GM21423 (cell line): ENCODE measurements around the gene CBFA2T3.

Experiments
- ATAC-seq: cut with Tn5 transposase; IDR thresholded peaks from one replicate; pipeline ENCODE4 v1.9.1; 2021; ENCODE audit warnings: mild to moderate bottlenecking, moderate library complexity; ENCODE audit not compliant: unreplicated experiment

The CBFA2T3 gene

GRCh38 chr16:88940862-88941817, 35.9 kb downstream of the CBFA2T3 start:
- peak; percentile 29 for ATAC-seq

GRCh38 chr16:88939972-88940861, 36.8 kb downstream of the CBFA2T3 start:
- no peak for ATAC-seq

- ATAC-seq = no peak
Measured at GRCh38 chr16:88939245-88939971, 37.6 kb downstream of the CBFA2T3 start.

GRCh38 chr16:88938777-88939244, 38.2 kb downstream of the CBFA2T3 start:
- ATAC-seq = no peak

GRCh38 chr16:88938119-88938776, 38.8 kb downstream of the CBFA2T3 start:
- ATAC-seq = no peak

GRCh38 chr16:88937206-88937621, 39.8 kb downstream of the CBFA2T3 start:
- ATAC-seq = no peak

- ATAC-seq = no peak
Measured at GRCh38 chr16:88936556-88937205, 40.3 kb downstream of the CBFA2T3 start.

- no peak for ATAC-seq
Measured at GRCh38 chr16:88936008-88936555, 40.9 kb downstream of the CBFA2T3 start.

GRCh38 chr16:88934066-88934667, 42.8 kb downstream of the CBFA2T3 start:
- ATAC-seq = no peak

- ATAC-seq = no peak
Measured at GRCh38 chr16:88932929-88933328, 44.1 kb downstream of the CBFA2T3 start.

GRCh38 chr16:88931936-88932335, 45.1 kb downstream of the CBFA2T3 start:
- no peak for ATAC-seq

- no peak for ATAC-seq
Measured at GRCh38 chr16:88931373-88931900, 45.6 kb downstream of the CBFA2T3 start.

GRCh38 chr16:88930716-88931115, 46.3 kb downstream of the CBFA2T3 start:
- no peak for ATAC-seq

- no peak for ATAC-seq
Measured at GRCh38 chr16:88929091-88929445, 47.9 kb downstream of the CBFA2T3 start.

- no peak for ATAC-seq
Measured at GRCh38 chr16:88928405-88929090, 48.5 kb downstream of the CBFA2T3 start.

GRCh38 chr16:88927661-88928060, 49.3 kb downstream of the CBFA2T3 start:
- no peak for ATAC-seq

GRCh38 chr16:88927010-88927409, 50.0 kb downstream of the CBFA2T3 start:
- no peak for ATAC-seq

- ATAC-seq = no peak
Measured at GRCh38 chr16:88926374-88926990, 50.5 kb downstream of the CBFA2T3 start.
